Measurements from ENCODE around the gene PCDHB11.
"Not testable (repeated sequence)": the region's sequence is repeated elsewhere in the genome, so short reads cannot be mapped to it uniquely, and the experiment has no call there.

Gene PCDHB11

DNA sequence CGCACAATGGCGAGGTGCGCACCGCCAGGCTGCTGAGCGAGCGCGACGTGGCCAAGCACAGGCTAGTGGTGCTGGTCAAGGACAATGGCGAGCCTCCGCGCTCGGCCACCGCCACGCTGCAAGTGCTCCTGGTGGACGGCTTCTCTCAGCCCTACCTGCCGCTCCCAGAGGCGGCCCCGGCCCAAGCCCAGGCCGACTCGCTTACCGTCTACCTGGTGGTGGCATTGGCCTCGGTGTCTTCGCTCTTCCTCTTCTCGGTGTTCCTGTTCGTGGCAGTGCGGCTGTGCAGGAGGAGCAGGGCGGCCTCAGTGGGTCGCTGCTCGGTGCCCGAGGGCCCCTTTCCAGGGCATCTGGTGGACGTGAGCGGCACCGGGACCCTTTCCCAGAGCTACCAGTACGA is 48.0 kb downstream of the PCDHB11 start:
- H3K27ac Mint-ChIP-seq; H3K4me1 Mint-ChIP-seq (ENCODE audit: low read depth); H3K36me3 Mint-ChIP-seq (ENCODE audit: low read depth); H3K27me3 Mint-ChIP-seq (ENCODE audit: low read depth); H3K4me3 Mint-ChIP-seq: not testable (repeated sequence)
- peaks cover 71% of the 10 kb centered on the region for H3K9me3 Mint-ChIP-seq

DNA sequence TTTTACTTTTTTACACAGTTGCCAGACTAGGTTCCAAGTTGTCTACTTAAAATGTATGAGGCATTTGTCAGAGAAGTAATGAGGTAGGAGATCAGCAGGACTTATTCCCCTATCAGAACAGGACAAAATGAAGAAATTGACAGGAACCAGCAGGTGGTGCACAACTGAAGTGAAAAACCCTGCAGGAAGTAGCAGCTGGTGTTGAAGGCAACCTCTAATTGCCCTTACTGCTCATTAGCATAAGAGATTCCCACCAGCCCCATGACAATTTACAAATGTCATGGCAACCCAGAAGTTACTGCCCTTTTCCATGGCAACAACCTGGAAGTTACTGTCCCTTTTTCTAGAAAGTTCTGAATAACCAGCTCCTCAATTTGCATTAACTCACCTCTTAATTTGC is 51.1 kb downstream of the PCDHB11 start:
- H3K4me1 Mint-ChIP-seq (ENCODE audit: low read depth): no peaks in the 10 kb centered on the region
- no peaks in the 10 kb centered on the region for H3K36me3 Mint-ChIP-seq (ENCODE audit: low read depth)
- H3K4me3 Mint-ChIP-seq: no peak overlapping the region
- H3K27ac Mint-ChIP-seq: no peak overlapping the region
- H3K27me3 Mint-ChIP-seq (ENCODE audit: low read depth): no peaks in the 10 kb centered on the region
- H3K9me3 Mint-ChIP-seq: peaks cover 68% of the 10 kb centered on the region
